Esophagus squamous epithelium (tissue), 4 donors: ENCODE measurements around the gene ZNF484.

Experiments
- CTCF ChIP-seq, 6 experiments: fragments of 450-650 bp in 4 of 6; fragments of 200-600 bp in 2 of 6; sonication (generic) in 2 of 6; IDR thresholded peaks; one replicate each; pipeline ENCODE4 v1.5.1; 2016 to 2019; ENCODE audit warnings: antibody characterized with exemption in 6 of 6, mild to moderate bottlenecking in 4 of 6, moderate library complexity in 4 of 6
- POLR2A ChIP-seq, 4 donors: fragments of 450-650 bp; IDR thresholded peaks; one replicate each; pipeline ENCODE4 v1.6.1; 2017; ENCODE audit warnings: antibody characterized with exemption in 4 of 4, mild to moderate bottlenecking in 4 of 4, moderate library complexity in 3 of 4

GRCh38 chr9:92895812-92896436 is 18.1 kb upstream of the ZNF484 start:
- TF ChIP-seq CTCF (IDR thresholded peaks at IDR 0.05) (no peak), POLR2A (IDR thresholded peaks at IDR 0.05) (no peak)
